Thymus (tissue), 14 donors: Measurements from ENCODE around the gene MBIP. TPM values are rescaled to one million over a fixed set of nuclear protein-coding genes. Genes with fewer than 3 reads are reported as not detected.
A peak's percentile ranks its signal among the peaks of the same experiment; 100 is the strongest.

Source experiments
- DNase-seq, 9 donors: peaks; one replicate each; pipeline ENCODE4 v3.0.0-alpha.2; 2013; ENCODE audit warnings: low spot score in 9 of 9, low read depth in 6 of 9, missing footprints in 1 of 9
- H3K27ac ChIP-seq, 2 donors: one replicate each; pipeline ENCODE4 v1.5.1; 2013; ENCODE audit warnings: control low read depth in 1 of 2, low read depth in 1 of 2, low read length in 1 of 2, mild to moderate bottlenecking in 1 of 2, moderate library complexity in 1 of 2
- H3K27me3 ChIP-seq, 2 donors: one replicate each; pipeline ENCODE4 v1.5.1; 2013; ENCODE audit warnings: low read length in 1 of 2; ENCODE audit not compliant: control insufficient read depth in 2 of 2, insufficient read depth in 1 of 2
- H3K36me3 ChIP-seq, 2 donors: one replicate each; pipeline ENCODE4 v1.5.1; 2013; ENCODE audit warnings: low read length in 1 of 2, mild to moderate bottlenecking in 1 of 2, moderate library complexity in 1 of 2; ENCODE audit not compliant: control insufficient read depth in 2 of 2, insufficient read depth in 2 of 2
- H3K4me1 ChIP-seq, 2 donors: one replicate each; pipeline ENCODE4 v1.5.1; 2013; ENCODE audit warnings: low read length in 2 of 2; ENCODE audit not compliant: control insufficient read depth in 2 of 2, insufficient read depth in 2 of 2
- H3K4me3 ChIP-seq, 2 donors: one replicate each; pipeline ENCODE4 v1.5.1; 2013; ENCODE audit warnings: low read length in 2 of 2, control low read depth in 1 of 2, mild to moderate bottlenecking in 1 of 2
- H3K9me3 ChIP-seq, 2 donors: one replicate each; pipeline ENCODE4 v1.5.1; 2013; ENCODE audit warnings: low read length in 1 of 2, mild to moderate bottlenecking in 1 of 2; ENCODE audit not compliant: control insufficient read depth in 2 of 2, insufficient read depth in 1 of 2
- WGBS: extraction: QIAGEN DNeasy Blood & Tissue Kit; methylation state at CpG from one replicate; pipeline ENCODE4 v1.1.7; 2013; 5-methylcytosine and 5-hydroxymethylcytosine counted together
- long read RNA-seq, 10 donors: transcript quantifications; one replicate each; lab custom pipeline, GENCODE V29; 2026
- polyA plus RNA-seq: library from polyadenylated mRNA; stranded (reverse); fragments of 200-250 nt; gene quantifications from one replicate; pipeline ENCODE4 v1.2.3, GENCODE V29; 2013
- total RNA-seq: library from RNA; stranded (reverse); fragments of 120-200 nt; gene quantifications from one replicate; pipeline ENCODE4 v1.2.4, GENCODE V29; 2013
- donor health status: healthy.

The MBIP gene
- 15.4 TPM for total RNA-seq
- 33.3 TPM for polyA plus RNA-seq
- long read RNA-seq, donor 1: 0 reads
- long read RNA-seq, donor 2: 0 reads
- long read RNA-seq, donor 3, transcript MBIP-203 (9 exons, 1,648 nt): major isoform, 12 of 20 reads
- long read RNA-seq, donor 3, partial matches to known transcripts: 0 of 20 reads
- long read RNA-seq, donor 3, other reads (novel, unspliced or antisense): 0 of 20 reads
- long read RNA-seq, donor 4, transcript MBIP-203 (9 exons, 1,648 nt): major isoform, 5 of 7 reads
- long read RNA-seq, donor 4, partial matches to known transcripts: 0 of 7 reads
- long read RNA-seq, donor 4, other reads (novel, unspliced or antisense): 0 of 7 reads
- long read RNA-seq, donor 5, transcript MBIP-203 (9 exons, 1,648 nt): major isoform, 18 of 26 reads
- long read RNA-seq, donor 5, partial matches to known transcripts: 0 of 26 reads
- long read RNA-seq, donor 5, other reads (novel, unspliced or antisense): 0 of 26 reads
- long read RNA-seq, donor 6, partial matches to known transcripts: 0 of 7 reads
- long read RNA-seq, donor 6, other reads (novel, unspliced or antisense): 0 of 7 reads
- long read RNA-seq, donor 7, transcript MBIP-203 (9 exons, 1,648 nt): major isoform, 5 of 6 reads
- long read RNA-seq, donor 7, partial matches to known transcripts: 0 of 6 reads
- long read RNA-seq, donor 7, other reads (novel, unspliced or antisense): 0 of 6 reads
- long read RNA-seq, donor 8, partial matches to known transcripts: 0 of 4 reads
- long read RNA-seq, donor 8, other reads (novel, unspliced or antisense): 0 of 4 reads
- long read RNA-seq, donor 9, partial matches to known transcripts: 0 of 3 reads
- long read RNA-seq, donor 9, other reads (novel, unspliced or antisense): 0 of 3 reads
- long read RNA-seq, donor 10, transcript MBIP-203 (9 exons, 1,648 nt): major isoform, 12 of 14 reads
- long read RNA-seq, donor 10, partial matches to known transcripts: 0 of 14 reads
- long read RNA-seq, donor 10, other reads (novel, unspliced or antisense): 0 of 14 reads

- H3K27me3 ChIP-seq: peaks cover 0 to 2% of the 10 kb centered on the region in 2 donors
- peaks cover 0 to 4% of the 10 kb centered on the region in 2 donors for H3K4me1 ChIP-seq
- no peaks in the 10 kb centered on the region for H3K9me3 ChIP-seq
- H3K4me3 ChIP-seq: peak within 1 kb of the TSS; percentile 64 to 84
- WGBS: under 1% methylated on average over 35 of the region's 35 CpGs
- H3K27ac ChIP-seq: peak within 1 kb of the TSS; percentile 84 to 89
- DNase-seq: peak; percentile 87 to 99 (median 95)
- no peaks in the 10 kb centered on the region for H3K36me3 ChIP-seq
Observed at GRCh38 chr14:36320200-36320896, at the start of gene MBIP. TSS of gene MBIP (minus strand) at chr14:36320637. CDS start at chr14:36320588, 49 bp downstream.

GRCh38 chr14:36367985-36368774 is 47.7 kb upstream of the MBIP start:
- no peak overlapping the region for H3K27ac ChIP-seq
- H3K27me3 ChIP-seq: no peaks in the 10 kb centered on the region
- no peak for DNase-seq
- WGBS: 85% methylated on average over 6 of the region's 6 CpGs
- no peaks in the 10 kb centered on the region for H3K4me1 ChIP-seq
- H3K36me3 ChIP-seq: no peaks in the 10 kb centered on the region
- H3K4me3 ChIP-seq: no peak overlapping the region
- no peaks in the 10 kb centered on the region for H3K9me3 ChIP-seq

GRCh38 chr14:36365766-36366165 is 45.3 kb upstream of the MBIP start:
- H3K4me1 ChIP-seq: no peaks in the 10 kb centered on the region
- no peaks in the 10 kb centered on the region for H3K9me3 ChIP-seq
- H3K36me3 ChIP-seq: no peaks in the 10 kb centered on the region
- H3K4me3 ChIP-seq: no peak overlapping the region
- DNase-seq: no peak
- no peak overlapping the region for H3K27ac ChIP-seq
- 74% methylated on average over 2 of the region's 2 CpGs for WGBS
- H3K27me3 ChIP-seq: no peaks in the 10 kb centered on the region

- DNase-seq: no peak
- H3K36me3 ChIP-seq: no peaks in the 10 kb centered on the region
- no peak overlapping the region for H3K4me3 ChIP-seq
- no peaks in the 10 kb centered on the region for H3K4me1 ChIP-seq
- 96% methylated on average over 2 of the region's 2 CpGs for WGBS
- H3K27me3 ChIP-seq: no peaks in the 10 kb centered on the region
- no peaks in the 10 kb centered on the region for H3K9me3 ChIP-seq
- H3K27ac ChIP-seq: no peak overlapping the region
Observed at GRCh38 chr14:36363704-36364103, 43.3 kb upstream of the MBIP start.

- WGBS: 63% methylated on average over 3 of the region's 3 CpGs
- Histone ChIP-seq H3K4me3 (no peak overlapping the region), H3K27me3 (no peaks in the 10 kb centered on the region), H3K4me1 (no peaks in the 10 kb centered on the region), H3K27ac (no peak overlapping the region), H3K9me3 (no peaks in the 10 kb centered on the region), H3K36me3 (no peaks in the 10 kb centered on the region)
- no peak for DNase-seq
Observed at GRCh38 chr14:36362648-36363047, 42.2 kb upstream of the MBIP start.

- WGBS: 90% methylated on average over 2 of the region's 2 CpGs
- Histone ChIP-seq H3K27me3 (no peaks in the 10 kb centered on the region), H3K36me3 (no peaks in the 10 kb centered on the region), H3K27ac (no peak overlapping the region), H3K4me3 (no peak overlapping the region), H3K9me3 (no peaks in the 10 kb centered on the region), H3K4me1 (no peaks in the 10 kb centered on the region)
- no peak for DNase-seq
Observed at GRCh38 chr14:36361210-36361853, 40.9 kb upstream of the MBIP start.

- Histone ChIP-seq H3K4me1 (no peaks in the 10 kb centered on the region), H3K4me3 (no peak overlapping the region), H3K9me3 (no peaks in the 10 kb centered on the region), H3K27me3 (no peaks in the 10 kb centered on the region), H3K36me3 (no peaks in the 10 kb centered on the region), H3K27ac (no peak overlapping the region)
- 88% methylated on average over 1 of the region's 1 CpG for WGBS
- DNase-seq: no peak
Observed at GRCh38 chr14:36356862-36357261, 36.4 kb upstream of the MBIP start.

- H3K9me3 ChIP-seq: no peaks in the 10 kb centered on the region
- 70% methylated on average over 2 of the region's 2 CpGs for WGBS
Observed at GRCh38 chr14:36346052-36346451, 25.6 kb upstream of the MBIP start.

More at GRCh38 chr14:36346052-36346451, 25.6 kb upstream of the MBIP start:
- Histone ChIP-seq H3K4me1 (no peaks in the 10 kb centered on the region), H3K36me3 (no peaks in the 10 kb centered on the region), H3K27ac (no peak overlapping the region), H3K27me3 (no peaks in the 10 kb centered on the region), H3K4me3 (no peak overlapping the region)
- no peak for DNase-seq
